Activated naive CD8-positive, alpha-beta T cell treated with anti-CD3 and anti-CD28 coated beads, Interleukin-2, amount 10 ng/mL, durations not matched to agents 7 days and 5 days (primary cell): ENCODE measurements around the gene APOLD1. TPM values are rescaled to one million over a fixed set of nuclear protein-coding genes. Genes with fewer than 3 reads are reported as not detected.
"Not testable (repeated sequence)": the region's sequence is repeated elsewhere in the genome, so short reads cannot be mapped to it uniquely, and the experiment has no call there.

ENCODE experiments used
- ATAC-seq: fragments of 150-1000 bp; cut with Tn5 transposase; one replicate; pipeline ENCODE4 v1.10.0; 2021; ENCODE audit warnings: low read depth, moderate library complexity
- POLR2A ChIA-PET: fragments of 350-600 bp; sonication (Branson Sonifier 250); formaldehyde crosslinking; loops from one replicate; lab custom pipeline; 2021; ENCODE audit warnings: antibody characterized with exemption; lab: Charles Lee
- DNase-seq: peaks from one replicate; pipeline ENCODE4 v3.0.0; 2021
- H3K27ac Mint-ChIP-seq: one replicate; pipeline ENCODE4 v1.8.0; 2022; ENCODE audit warnings: mild to moderate bottlenecking, mixed read lengths
- H3K27me3 Mint-ChIP-seq: one replicate; pipeline ENCODE4 v1.8.0; 2022; ENCODE audit warnings: mild to moderate bottlenecking, moderate library complexity, mixed read lengths
- H3K36me3 Mint-ChIP-seq: one replicate; pipeline ENCODE4 v1.8.0; 2021; ENCODE audit warnings: mild to moderate bottlenecking, mixed read lengths
- H3K4me1 Mint-ChIP-seq: one replicate; pipeline ENCODE4 v1.8.0; 2021; ENCODE audit warnings: mixed read lengths
- H3K4me3 Mint-ChIP-seq: one replicate; pipeline ENCODE4 v1.8.0; 2022; ENCODE audit warnings: mild to moderate bottlenecking, moderate library complexity, mixed read lengths
- H3K9me3 Mint-ChIP-seq: one replicate; pipeline ENCODE4 v1.8.0; 2021; ENCODE audit warnings: mixed read lengths
- total RNA-seq, 2 experiments: library from RNA; stranded (reverse); gene quantifications; one replicate each; pipeline ENCODE4 v1.2.3, GENCODE V29; 2021

The APOLD1 gene, protein sequence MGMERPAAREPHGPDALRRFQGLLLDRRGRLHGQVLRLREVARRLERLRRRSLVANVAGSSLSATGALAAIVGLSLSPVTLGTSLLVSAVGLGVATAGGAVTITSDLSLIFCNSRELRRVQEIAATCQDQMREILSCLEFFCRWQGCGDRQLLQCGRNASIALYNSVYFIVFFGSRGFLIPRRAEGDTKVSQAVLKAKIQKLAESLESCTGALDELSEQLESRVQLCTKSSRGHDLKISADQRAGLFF
- 10 to 100 TPM; 10.3 to 12.1 TPM for total RNA-seq

DNA sequence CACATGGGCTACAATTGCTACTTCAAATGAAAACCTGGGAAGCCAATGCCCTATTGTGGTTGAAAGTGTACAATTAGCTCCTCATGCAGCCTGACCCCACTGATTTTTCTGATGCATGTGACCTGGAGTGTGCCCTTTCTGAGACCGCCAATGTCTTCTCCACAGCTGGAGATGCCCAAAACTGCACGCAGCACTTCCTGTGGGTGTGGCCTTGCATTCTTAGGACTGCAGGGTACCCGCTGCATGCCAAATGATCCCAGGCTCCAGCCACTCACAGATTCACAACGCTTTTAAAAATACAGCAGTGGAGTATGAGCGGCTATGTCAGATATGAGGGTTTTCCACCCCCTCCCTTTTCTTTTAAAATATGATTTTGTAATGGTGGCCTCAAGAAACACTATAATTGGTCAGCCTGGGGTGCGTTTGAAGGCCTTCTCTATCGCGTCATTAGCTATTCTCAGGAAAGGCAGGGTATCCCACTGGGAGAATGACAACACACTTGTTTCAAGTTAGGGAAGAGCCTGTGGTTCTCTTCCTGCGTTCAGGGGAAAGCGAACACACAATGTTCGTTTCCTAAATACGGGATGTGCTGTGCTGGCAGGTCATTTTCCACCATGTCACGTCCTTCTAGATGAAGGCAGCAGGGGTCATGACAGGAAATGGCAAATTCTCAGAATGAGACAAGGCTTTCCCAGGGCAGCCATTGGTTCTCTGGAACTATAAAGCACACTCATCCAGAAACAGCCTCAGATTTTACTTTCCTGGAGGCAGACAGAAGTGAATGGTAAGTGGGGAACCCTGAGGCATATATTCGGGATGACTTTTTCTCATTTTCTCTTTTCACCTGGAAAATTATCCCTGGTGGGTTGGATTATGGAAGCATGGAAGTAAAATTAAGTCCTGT, at the start of gene APOLD1:
APOLD1 (plus strand) TSS at position 749 of the 904 bp plus-strand sequence; CDS start at position 782, 33 bp downstream.
- POLR2A ChIA-PET, result interaction anchor here (1.3 kb wide), 1 partner anchor 48 kb away, joined by 8 read pairs; no protein-coding TSS in a partner anchor
- peaks cover 33% of the 10 kb centered on the region for H3K4me1 Mint-ChIP-seq
- H3K27ac Mint-ChIP-seq, result peak within 1 kb of the TSS; percentile 45
- H3K9me3 Mint-ChIP-seq, result no peaks in the 10 kb centered on the region
- ATAC-seq, result no peak
- no peaks in the 10 kb centered on the region for H3K36me3 Mint-ChIP-seq
- no peaks in the 10 kb centered on the region for H3K27me3 Mint-ChIP-seq
- DNase-seq, result no peak
- H3K4me3 Mint-ChIP-seq, result peak within 1 kb of the TSS; percentile 68

DNA sequence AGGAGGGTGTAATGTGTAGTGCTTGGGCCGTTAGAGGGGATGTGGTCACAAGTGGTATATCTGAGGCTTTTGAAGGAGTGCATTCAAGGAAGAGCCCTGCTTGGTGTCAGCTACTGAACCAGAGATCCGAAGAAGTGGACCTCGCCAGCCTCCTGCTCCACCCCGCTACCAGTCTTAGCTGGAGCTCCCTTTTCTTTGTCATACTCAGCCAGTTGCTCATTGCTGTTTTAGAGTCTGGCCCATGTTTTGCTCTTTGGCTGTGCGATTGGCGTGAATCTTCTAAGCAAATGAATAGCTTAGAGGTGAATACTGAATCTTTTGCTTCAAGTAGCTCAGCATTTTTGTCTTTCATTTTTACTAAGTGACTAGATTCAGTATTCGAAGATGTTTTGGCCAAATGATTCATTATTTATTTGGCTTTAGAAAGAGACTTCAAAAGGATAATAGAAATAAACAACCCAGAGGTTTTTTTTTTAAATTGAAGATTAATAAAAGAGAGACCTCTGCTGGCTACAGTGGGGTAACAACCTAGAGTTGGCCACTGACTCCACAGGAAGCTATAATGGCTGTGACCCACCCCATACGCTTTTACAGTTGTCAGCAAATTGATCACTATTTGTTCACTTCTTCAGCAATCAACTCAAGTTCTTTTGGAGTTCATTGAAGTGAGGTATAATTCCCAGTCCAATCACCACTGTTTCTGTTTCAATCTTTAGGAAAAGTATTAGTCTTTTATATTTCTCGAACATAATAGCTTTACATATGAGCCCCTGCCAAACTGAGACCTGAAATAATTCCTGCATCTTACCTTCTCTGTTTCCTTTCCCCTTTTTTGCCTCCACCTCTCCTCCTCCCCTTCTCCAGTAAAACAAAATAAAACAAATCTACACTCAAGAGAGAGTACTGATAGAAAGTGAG, 48.4 kb upstream of the APOLD1 start:
- Mint-ChIP-seq H3K27ac (peak overlapping the region; percentile 93), H3K36me3 (peaks cover 31% of the 10 kb centered on the region), H3K9me3 (no peaks in the 10 kb centered on the region), H3K27me3 (no peaks in the 10 kb centered on the region), H3K4me1 (peaks cover 55% of the 10 kb centered on the region), H3K4me3 (peak overlapping the region; percentile 77)
- peak; percentile 61 for DNase-seq
- POLR2A ChIA-PET, result interaction anchor here (0.6 to 4.5 kb wide), 25 partner anchors 10 to 404 kb away, joined by 3 to 240 read pairs (median 4); partner anchors contain the start of genes BORCS5, CDKN1B, CREBL2 and DDX47
- peak; percentile 95 for ATAC-seq

DNA sequence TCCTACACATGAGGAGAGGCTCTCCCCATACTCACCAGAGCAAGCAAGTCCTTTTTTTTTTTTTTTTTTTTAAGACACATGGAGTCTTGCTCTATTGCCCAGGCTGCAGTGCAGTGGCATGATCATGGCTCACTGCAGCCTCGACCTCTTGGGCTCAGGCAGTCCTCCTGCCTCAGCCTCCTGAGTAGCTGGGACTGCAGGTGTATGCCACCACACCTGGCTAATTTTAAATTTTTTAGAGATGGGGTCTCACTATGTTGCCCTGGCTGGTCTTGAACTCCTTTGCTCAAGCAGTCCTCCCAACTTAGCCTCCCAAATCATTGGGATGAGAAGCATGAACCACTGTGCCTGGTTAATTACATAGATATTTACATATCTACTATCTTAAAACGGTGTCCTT, 47.3 kb upstream of the APOLD1 start:
- H3K27me3 Mint-ChIP-seq, DNase-seq, H3K4me3 Mint-ChIP-seq, H3K9me3 Mint-ChIP-seq, ATAC-seq, H3K27ac Mint-ChIP-seq: not testable (repeated sequence)
- peaks cover 57% of the 10 kb centered on the region for H3K4me1 Mint-ChIP-seq
- peaks cover 36% of the 10 kb centered on the region for H3K36me3 Mint-ChIP-seq
- POLR2A ChIA-PET, result interaction anchor here (1.6 to 4.5 kb wide), 6 partner anchors 9 to 381 kb away, joined by 6 to 240 read pairs (median 25); partner anchors contain the start of genes BORCS5 and CDKN1B

DNA sequence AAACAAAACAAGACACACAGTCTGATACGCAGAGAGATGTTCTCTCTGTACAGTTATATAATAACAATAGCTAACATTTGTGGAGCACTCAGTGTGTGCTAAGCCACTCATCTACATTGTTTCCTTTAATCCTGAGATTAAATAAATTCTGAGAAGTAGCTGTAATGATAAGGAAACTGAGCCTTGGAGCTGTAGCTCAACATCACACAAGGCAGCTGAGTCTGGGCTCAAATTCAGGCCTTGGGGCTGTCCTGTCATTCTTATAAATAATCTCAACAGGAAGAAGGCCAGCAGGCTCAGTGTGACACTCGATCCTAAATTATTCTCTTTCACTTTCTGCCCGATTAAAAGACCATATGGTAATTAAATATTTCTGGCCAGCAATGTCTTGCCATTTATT, 43.8 kb upstream of the APOLD1 start:
- Mint-ChIP-seq H3K36me3 (peaks cover 40% of the 10 kb centered on the region), H3K4me3 (peak overlapping the region; percentile 47), H3K27me3 (no peaks in the 10 kb centered on the region), H3K9me3 (no peaks in the 10 kb centered on the region), H3K4me1 (peaks cover 45% of the 10 kb centered on the region), H3K27ac (no peak overlapping the region)
- ATAC-seq (no peak), DNase-seq (no peak)
- POLR2A ChIA-PET, result interaction anchor here (1.0 to 1.6 kb wide), 2 partner anchors 16 to 26 kb away, joined by 5 to 9 read pairs; no protein-coding TSS in a partner anchor

DNA sequence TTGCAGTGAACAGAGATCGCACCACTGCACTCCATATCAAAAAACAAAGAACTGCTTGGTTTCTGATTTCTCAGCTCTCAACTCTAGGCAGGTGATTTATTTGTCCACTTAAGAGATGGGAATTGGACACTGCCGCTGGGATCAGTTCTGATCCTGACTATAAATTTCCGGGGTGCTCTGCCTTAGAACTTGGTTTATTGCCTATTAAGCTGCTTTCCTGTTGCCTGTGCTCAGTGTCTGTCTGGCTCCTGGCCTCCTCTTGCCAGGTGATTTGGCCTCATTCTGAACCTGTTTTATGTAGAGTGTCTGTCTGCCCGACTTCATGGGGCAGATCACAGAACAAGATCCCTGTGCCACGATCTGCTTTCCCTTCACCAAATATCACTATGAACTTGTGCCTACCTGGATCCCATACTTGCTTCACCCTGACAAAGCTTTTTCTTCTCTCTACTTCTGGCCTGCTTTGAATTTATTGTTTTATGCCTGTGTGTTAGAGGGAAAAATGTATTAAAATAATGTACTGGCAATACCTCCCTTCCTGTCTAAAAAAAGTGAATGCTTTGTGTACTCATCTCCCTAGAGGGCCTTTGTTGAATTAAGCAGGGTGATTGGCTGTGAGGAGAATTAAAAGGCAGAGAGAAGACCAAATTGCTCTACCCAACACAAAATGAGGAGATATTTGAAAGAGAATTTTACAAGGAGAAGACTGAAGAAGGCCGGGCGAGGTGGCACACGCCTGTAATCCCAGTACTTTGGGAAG, 40.7 kb upstream of the APOLD1 start:
- H3K36me3 Mint-ChIP-seq, result peaks cover 46% of the 10 kb centered on the region
- no peaks in the 10 kb centered on the region for H3K9me3 Mint-ChIP-seq
- POLR2A ChIA-PET, result interaction anchor here (0.6 kb wide), 2 partner anchors 25 to 359 kb away, joined by 3 read pairs; no protein-coding TSS in a partner anchor
- H3K27ac Mint-ChIP-seq, result peak overlapping the region; percentile 48
- no peak for ATAC-seq
- H3K4me1 Mint-ChIP-seq, result peaks cover 30% of the 10 kb centered on the region
- no peak overlapping the region for H3K4me3 Mint-ChIP-seq
- no peak for DNase-seq
- H3K27me3 Mint-ChIP-seq, result no peaks in the 10 kb centered on the region

DNA sequence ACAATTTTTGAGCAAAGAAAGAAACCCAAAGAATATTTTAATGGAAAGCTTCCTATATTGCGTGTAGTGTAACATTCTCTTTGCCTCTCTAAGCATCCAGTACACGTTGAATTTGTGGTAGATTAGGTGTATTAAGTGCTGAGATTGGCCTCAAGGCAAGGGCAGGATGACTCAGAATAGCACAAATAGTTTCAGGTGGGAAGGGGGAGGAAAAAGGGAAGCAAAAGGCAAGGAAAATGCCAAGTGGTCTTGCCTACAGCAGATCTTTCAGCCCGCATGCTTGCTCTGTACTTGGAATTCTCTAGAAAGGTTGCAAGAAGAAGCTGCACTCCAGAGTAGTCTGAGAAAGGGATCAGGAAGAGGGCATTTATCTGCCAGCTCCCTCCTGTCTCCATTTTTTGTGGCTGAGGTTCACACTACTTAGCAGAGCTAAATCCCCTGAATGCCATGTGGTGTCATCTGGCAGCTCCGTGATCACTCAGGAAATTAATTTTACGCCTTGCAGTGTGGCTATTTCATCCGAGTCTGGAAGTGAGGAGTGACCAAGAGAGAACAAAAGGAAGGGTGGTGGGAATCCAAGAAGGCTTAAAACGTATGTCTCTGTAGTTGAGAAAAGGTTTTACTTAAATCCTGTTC, 39.8 kb upstream of the APOLD1 start:
- H3K36me3 Mint-ChIP-seq, result peaks cover 46% of the 10 kb centered on the region
- POLR2A ChIA-PET, result interaction anchor here (0.6 kb wide), 1 partner anchor 24 kb away, joined by 3 read pairs; no protein-coding TSS in a partner anchor

DNA sequence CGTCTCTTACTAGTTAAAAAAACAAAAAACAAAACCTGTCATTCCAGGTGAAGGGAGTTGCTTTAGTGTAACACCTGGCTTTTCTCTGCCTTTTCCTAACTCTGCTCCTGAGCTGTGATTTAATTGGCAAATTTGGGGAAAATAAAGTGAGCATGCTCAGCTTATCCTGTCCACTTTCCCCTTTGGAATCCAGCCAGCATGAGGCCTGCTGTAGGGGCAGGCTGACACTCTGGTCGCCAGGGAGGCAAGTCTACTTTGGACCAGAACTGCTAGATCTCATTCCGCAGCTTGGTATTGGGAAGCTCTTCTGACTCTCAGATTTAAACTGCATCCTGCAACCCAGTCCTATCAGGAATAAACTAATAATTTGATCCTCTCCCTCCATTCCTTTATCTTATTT, 38.2 kb upstream of the APOLD1 start:
- H3K36me3 Mint-ChIP-seq, result peaks cover 50% of the 10 kb centered on the region
- H3K27ac Mint-ChIP-seq, result no peak overlapping the region
- POLR2A ChIA-PET, result interaction anchor here (1.6 kb wide), 1 partner anchor 10 kb away, joined by 6 read pairs; no protein-coding TSS in a partner anchor
- DNase-seq, result no peak
- H3K9me3 Mint-ChIP-seq, result no peaks in the 10 kb centered on the region
- ATAC-seq, result no peak
- no peak overlapping the region for H3K4me3 Mint-ChIP-seq
- peaks cover 17% of the 10 kb centered on the region for H3K4me1 Mint-ChIP-seq
- no peaks in the 10 kb centered on the region for H3K27me3 Mint-ChIP-seq

More for the DNA sequence above, 39.8 kb upstream of the APOLD1 start:
- Mint-ChIP-seq H3K9me3 (no peaks in the 10 kb centered on the region), H3K4me1 (peaks cover 28% of the 10 kb centered on the region), H3K27me3 (no peaks in the 10 kb centered on the region), H3K27ac (no peak overlapping the region), H3K4me3 (no peak overlapping the region)
- ATAC-seq, result no peak
- DNase-seq, result no peak

DNA sequence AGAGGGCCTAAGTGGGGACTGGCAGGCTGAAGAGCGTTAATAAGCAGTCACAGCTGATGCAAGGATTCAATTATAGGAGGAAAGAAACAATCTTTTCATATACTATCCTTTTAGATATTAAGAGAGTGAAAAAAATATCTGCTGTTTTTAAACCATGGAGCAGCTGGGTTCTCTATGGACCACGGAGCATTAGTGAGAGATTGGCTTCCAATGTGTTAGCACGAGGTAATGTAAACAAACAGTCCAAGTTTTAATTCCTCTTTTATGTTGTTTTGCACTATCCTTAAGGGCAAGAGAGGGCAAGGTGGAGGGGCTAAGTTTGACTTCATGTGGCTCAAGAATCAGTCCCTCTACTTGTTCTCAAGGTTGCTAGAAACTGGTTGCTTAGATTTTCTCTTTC, 37.4 kb upstream of the APOLD1 start:
- POLR2A ChIA-PET, result interaction anchor here (1.6 kb wide), 1 partner anchor 11 kb away, joined by 6 read pairs; no protein-coding TSS in a partner anchor
- ATAC-seq (no peak), DNase-seq (no peak)
- Mint-ChIP-seq H3K27ac (no peak overlapping the region), H3K36me3 (peaks cover 51% of the 10 kb centered on the region), H3K9me3 (no peaks in the 10 kb centered on the region), H3K4me3 (no peak overlapping the region), H3K4me1 (peaks cover 17% of the 10 kb centered on the region), H3K27me3 (no peaks in the 10 kb centered on the region)

DNA sequence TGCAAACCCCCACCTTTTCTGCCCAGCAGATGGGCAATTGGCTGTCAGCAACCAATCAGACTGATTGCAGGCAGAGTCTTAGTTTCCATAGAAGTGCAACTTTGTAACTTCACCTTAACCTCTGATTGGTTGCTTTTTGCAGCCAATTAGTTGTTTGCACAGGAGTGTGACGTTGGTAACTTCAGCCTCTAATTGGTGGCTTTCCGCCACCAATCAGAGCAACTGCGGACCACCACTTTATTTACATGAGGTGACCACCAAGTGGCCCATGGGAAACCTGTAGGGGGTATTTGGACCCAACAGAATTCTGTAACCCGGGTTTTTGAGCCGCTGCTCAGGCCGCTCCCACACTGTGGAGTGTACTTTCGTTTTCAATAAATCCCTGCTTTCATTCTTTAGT, 36.0 kb upstream of the APOLD1 start:
- Mint-ChIP-seq H3K4me3 (no peak overlapping the region), H3K27ac (no peak overlapping the region), H3K36me3 (peaks cover 47% of the 10 kb centered on the region), H3K27me3 (no peaks in the 10 kb centered on the region), H3K4me1 (peaks cover 17% of the 10 kb centered on the region), H3K9me3 (no peaks in the 10 kb centered on the region)
- POLR2A ChIA-PET, result no interaction called here
- ATAC-seq (no peak), DNase-seq (no peak)

DNA sequence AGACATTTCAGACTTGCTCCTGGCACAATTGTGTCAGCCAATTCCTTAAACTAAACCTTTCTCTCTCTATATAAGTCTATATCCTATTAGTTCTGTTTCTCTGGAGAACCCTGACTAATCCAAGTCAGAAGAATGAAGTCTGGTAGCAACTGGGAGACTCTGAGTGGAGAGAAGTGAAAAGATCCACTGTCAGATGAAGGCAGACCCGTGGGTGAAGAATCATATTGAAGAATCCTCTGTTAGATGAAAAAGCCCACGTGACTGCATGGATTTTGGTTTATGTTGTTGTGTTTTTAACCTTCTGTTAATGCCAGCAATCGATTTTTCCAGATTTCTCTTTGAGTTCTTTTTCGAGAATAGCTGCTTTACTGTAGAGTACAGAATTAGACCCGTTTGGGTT, 29.5 kb upstream of the APOLD1 start:
- no peaks in the 10 kb centered on the region for H3K9me3 Mint-ChIP-seq
- peaks cover 31% of the 10 kb centered on the region for H3K36me3 Mint-ChIP-seq
- no peak overlapping the region for H3K4me3 Mint-ChIP-seq
- no peaks in the 10 kb centered on the region for H3K27me3 Mint-ChIP-seq
- H3K27ac Mint-ChIP-seq, result no peak overlapping the region
- H3K4me1 Mint-ChIP-seq, result peaks cover 6% of the 10 kb centered on the region
- ATAC-seq, result no peak
- no peak for DNase-seq
- POLR2A ChIA-PET, result no interaction called here

DNA sequence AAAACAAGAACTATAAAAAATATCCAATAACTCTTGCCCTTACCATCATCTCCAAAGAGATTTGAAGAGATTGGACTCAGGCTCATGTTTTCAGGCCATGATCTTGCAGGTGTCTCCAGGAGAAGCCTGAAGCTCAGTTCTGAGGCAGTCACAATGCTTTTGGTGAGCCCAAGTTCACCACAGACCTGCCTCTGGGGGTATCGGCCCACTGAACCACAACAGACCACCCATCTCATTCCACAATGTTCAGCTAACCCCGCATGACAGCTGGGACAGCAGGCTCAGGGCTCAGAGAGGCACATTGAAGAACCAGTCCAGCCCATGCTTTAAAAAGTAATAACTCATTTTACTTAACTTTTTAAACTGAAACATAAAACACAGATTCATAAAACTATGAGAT, 28.3 kb upstream of the APOLD1 start:
- Mint-ChIP-seq H3K4me1 (peaks cover 8% of the 10 kb centered on the region), H3K27ac (no peak overlapping the region), H3K4me3 (no peak overlapping the region), H3K9me3 (no peaks in the 10 kb centered on the region), H3K36me3 (peaks cover 25% of the 10 kb centered on the region), H3K27me3 (no peaks in the 10 kb centered on the region)
- ATAC-seq (no peak), DNase-seq (no peak)
- POLR2A ChIA-PET, result no interaction called here
